Kasumi-1 (cell line): ENCODE results near the gene CYP27B1.
A peak's percentile ranks its signal among the peaks of the same experiment; 100 is the strongest.

Source experiments
- DNase-seq, 2 experiments: peaks; one replicate each; lab custom pipeline; 2025; lab: John Stamatoyannopoulos, UW

The CYP27B1 gene

GRCh38 chr12:57765698-57766463 lies 997 bp downstream of the CYP27B1 start:
- DNase-seq = peak in 1 of 2 experiments; percentile 32

- DNase-seq = peak; percentile 55 to 59
Observed at GRCh38 chr12:57765003-57765697, 1.7 kb downstream of the CYP27B1 start.

- no peak for DNase-seq
Observed at GRCh38 chr12:57764662-57765002, 2.2 kb downstream of the CYP27B1 start.

- no peak for DNase-seq
Observed at GRCh38 chr12:57763881-57764661, 2.8 kb downstream of the CYP27B1 start.

GRCh38 chr12:57762463-57762862 lies 4.4 kb downstream of the CYP27B1 start:
- no peak for DNase-seq

- no peak for DNase-seq
Observed at GRCh38 chr12:57761391-57761998, 5.4 kb downstream of the CYP27B1 start.

GRCh38 chr12:57760347-57760982 lies 6.4 kb downstream of the CYP27B1 start:
- no peak for DNase-seq

GRCh38 chr12:57759360-57759980 lies 7.4 kb downstream of the CYP27B1 start:
- DNase-seq = peak; percentile 41 to 58

GRCh38 chr12:57758552-57759359 lies 8.1 kb downstream of the CYP27B1 start:
- DNase-seq = no peak

- no peak for DNase-seq
Observed at GRCh38 chr12:57757771-57758170, 9.1 kb downstream of the CYP27B1 start.

- DNase-seq = peak; percentile 65 to 75
Observed at GRCh38 chr12:57756406-57757341, 10.2 kb downstream of the CYP27B1 start.

- no peak for DNase-seq
Observed at GRCh38 chr12:57755454-57756372, 11.2 kb downstream of the CYP27B1 start.

GRCh38 chr12:57755194-57755453 lies 11.8 kb downstream of the CYP27B1 start:
- DNase-seq = no peak

GRCh38 chr12:57754411-57755193 lies 12.3 kb downstream of the CYP27B1 start, which contains the start of gene MARCHF9:
MARCHF9 (plus strand) TSS chr12:57755103; CDS start chr12:57755529, 426 bp downstream.
- peak in 1 of 2 experiments; percentile 9 for DNase-seq

- DNase-seq = no peak
Observed at GRCh38 chr12:57753756-57754337, 13.0 kb downstream of the CYP27B1 start.

- no peak for DNase-seq
Observed at GRCh38 chr12:57752668-57753000, 14.2 kb downstream of the CYP27B1 start.
